NCI-H187 treated with DMSO at 0.1 percent for 48 hours (cell line): Measurements from ENCODE around the gene GTF2A1.
A peak's percentile ranks its signal among the peaks of the same experiment; 100 is the strongest.
"Not testable (repeated sequence)": the region's sequence is repeated elsewhere in the genome, so short reads cannot be mapped to it uniquely, and the experiment has no call there.

ENCODE experiments used
- DNase-seq: peaks from one replicate; lab custom pipeline; 2025; lab: John Stamatoyannopoulos, UW

GTF2A1 gene

DNA sequence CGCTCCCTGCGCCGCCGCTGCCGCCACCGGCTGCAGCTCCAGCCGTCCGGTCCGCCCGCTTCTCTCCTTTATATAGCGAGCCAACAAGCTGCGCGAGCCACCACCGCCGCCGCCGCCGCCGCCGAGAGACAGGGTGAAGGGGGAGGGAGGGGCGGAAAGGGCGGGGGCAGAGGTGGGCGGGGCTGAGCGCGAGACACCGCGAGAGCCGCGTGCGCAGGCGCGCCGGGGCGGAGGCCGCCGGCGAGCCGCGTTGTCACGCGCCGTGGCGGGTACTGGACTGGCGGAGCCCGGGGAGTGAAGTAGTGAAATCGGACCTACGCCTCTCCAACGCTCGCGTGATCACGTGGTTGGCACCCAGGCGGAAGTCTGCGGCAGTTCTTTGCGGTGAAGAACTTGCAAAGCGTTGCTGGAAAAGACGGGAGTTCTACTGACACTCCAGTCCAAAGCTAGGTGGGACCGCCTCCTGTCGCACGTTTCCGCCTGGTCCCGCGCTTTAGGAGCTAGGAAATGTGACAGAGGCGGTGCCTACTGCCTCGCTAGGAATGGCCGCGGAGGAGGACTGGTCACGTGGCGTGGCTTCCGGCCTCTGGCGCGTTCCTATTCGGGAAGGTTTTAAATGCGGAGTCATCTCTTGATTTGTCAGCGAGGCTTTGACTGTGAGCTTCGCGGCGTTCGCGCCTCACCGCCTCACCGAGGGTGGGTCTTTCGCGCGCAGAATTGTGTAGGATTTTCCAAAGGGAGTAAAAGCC lies at the start of gene GTF2A1:
GTF2A1 (minus strand) TSS at position 130 of the 749 bp plus-strand sequence. CDS start 441 bp downstream, outside the sequence.
- peak; percentile 83 for DNase-seq

DNA sequence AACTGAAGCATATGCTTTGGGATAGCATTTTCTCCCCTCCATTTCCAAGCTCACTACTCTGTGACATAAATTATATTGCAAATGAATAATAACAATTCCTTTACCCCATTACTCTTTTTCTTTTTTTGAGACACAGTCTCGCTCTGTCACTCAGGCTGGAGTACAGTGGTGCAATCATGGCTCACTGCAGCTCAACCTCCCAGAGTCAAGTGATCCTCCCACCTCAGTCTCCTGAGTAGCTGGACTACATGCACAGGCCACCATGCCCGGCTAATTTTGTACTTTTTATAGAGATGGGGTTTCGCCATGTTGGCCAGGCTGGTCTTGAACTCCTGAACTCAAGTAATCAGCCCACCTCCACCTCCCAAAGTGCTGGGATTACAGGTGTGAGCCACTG lies 49.2 kb upstream of the GTF2A1 start:
- no peak for DNase-seq

DNA sequence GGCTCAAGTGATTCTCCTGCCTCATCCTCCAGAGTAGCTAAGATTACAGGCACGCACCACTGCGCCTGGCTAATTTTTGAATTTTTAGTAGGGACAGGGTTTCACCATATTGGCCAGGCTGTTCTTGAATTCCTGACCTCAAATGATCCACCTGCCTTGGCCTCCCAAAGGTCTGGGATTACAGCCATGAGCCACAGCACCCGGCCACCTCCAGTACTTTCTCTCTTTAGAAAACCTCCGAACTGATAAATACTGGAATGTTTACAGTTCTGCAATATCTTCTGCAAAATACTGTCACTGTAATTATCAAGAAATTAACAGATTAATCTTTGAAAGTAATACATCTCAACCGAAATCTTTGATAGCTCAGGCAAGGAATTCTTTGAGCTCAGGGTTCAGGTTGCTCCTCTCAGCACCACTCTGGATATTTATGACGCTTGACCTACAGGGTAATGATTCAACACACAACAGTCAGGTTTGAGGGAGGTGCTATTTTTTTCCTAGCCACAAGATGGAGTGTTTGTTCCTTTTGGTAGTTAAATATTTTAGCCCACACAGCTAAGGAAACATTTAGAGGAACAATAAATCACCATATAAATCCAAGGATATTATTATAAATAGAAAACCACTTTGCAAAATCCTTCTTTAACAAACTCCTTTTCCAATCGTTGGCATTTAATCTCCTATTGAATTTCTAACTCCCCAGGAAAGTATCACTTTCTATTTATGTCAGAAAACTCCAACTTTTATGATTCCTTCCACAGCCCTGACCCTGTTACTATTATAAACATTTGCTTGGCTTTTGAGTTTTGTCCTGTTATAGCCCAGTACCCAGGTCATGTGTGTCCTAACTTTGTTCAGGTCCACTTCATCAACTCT lies 48.6 kb upstream of the GTF2A1 start:
- DNase-seq, result peak; percentile 85

GRCh38 chr14:81268016-81268416 lies 47.3 kb upstream of the GTF2A1 start:
- no peak for DNase-seq

DNA sequence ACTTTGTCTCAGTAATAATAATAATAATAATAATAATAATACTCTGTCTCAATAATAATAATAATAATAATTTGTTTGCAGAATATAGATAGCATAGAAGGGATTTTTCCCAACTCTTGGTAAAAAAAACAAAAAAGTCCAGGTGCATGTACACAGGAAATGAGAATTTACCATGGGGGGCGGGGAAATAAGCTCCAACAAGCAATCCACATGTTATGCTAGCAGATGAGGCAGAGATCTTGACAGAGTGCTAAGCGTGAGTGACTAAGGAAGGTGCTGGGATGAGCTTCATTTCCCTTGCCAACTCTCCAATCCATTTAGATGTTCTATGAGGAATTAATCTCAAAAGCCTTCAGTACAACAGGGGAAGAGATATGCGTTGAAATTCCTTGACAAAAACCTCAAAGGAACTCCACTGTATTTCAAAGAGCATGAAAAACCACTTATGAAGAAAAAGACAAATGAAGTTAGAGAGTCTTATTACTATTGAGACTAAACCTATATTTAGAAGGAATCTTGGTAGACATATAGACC lies 44.9 kb upstream of the GTF2A1 start:
- no peak for DNase-seq

DNA sequence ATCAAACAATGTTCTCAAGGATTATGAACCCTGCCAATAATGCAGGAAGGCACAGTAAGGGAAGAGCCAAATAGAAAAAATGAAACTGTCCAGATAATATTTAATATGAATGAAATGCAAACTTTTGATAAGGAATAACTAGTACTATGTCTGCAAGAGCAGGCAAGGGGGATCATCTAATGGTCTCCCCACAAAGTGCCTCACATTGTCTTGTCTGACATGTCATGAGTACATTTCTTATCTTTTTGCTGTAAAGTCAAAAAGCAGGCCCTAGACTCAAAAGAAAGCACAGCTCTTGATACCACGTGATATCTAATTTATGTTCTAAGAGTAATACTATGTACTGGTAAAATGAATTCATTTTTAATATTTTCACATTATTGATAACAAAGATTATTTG lies 43.9 kb upstream of the GTF2A1 start:
- no peak for DNase-seq

GRCh38 chr14:81263777-81264410 lies 43.1 kb upstream of the GTF2A1 start:
- DNase-seq, result no peak

- no peak for DNase-seq
These were observed 40.4 kb upstream of the GTF2A1 start for GRCh38 chr14:81261176-81261575.

GRCh38 chr14:81260732-81261131 lies 40.0 kb upstream of the GTF2A1 start:
- DNase-seq, result no peak

DNA sequence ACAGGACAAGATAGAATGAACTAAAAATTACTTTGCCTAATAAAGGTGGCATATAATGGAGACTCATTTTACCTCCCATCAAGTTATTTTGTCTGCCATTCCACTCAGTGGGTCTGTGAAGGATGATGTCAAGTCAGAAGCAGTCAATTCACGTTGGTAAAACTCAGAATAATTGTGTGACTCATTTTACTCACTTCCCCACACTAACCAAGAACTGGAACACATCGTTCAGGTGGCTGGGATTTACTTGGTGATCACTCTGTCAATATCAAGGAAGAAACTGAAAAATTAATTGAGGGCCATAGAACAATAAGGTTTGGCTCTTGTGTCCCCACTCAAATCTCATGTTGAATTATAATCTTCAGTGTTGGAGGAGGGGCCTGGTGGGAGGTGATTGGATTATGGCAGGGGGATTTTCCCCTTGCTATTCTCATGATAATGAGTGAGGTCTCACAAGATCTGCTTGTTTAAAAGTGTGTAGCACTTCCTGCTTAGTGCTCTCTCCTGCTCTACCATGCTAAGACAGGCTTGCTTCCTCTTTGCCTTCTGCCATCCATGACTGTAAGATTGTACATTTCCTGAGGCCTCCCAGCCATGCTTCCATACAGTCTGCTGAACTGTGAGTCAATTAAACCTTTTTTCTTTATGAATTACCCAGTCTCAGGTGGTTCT lies 35.7 kb upstream of the GTF2A1 start:
- no peak for DNase-seq

DNA sequence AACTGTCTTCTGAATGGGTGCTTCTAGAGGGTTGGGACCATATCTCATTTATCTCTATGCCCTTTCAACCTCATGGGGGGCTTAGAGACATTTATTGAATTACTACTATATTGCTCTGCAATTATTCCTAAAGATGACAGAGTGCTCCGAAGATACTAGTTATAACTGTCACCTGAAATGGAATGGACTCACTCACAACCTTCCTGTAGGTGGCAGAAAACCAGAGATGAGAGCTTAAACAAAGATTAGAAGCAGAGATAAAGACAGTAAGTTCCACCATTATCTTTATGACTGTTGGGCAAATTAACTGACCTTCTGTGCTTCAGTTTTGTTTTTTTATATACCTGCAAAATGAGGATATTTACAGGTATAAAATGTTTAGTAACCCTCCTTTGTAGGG lies 31.5 kb upstream of the GTF2A1 start:
- no peak for DNase-seq

GRCh38 chr14:81247271-81247766 lies 26.6 kb upstream of the GTF2A1 start:
- no peak for DNase-seq

DNA sequence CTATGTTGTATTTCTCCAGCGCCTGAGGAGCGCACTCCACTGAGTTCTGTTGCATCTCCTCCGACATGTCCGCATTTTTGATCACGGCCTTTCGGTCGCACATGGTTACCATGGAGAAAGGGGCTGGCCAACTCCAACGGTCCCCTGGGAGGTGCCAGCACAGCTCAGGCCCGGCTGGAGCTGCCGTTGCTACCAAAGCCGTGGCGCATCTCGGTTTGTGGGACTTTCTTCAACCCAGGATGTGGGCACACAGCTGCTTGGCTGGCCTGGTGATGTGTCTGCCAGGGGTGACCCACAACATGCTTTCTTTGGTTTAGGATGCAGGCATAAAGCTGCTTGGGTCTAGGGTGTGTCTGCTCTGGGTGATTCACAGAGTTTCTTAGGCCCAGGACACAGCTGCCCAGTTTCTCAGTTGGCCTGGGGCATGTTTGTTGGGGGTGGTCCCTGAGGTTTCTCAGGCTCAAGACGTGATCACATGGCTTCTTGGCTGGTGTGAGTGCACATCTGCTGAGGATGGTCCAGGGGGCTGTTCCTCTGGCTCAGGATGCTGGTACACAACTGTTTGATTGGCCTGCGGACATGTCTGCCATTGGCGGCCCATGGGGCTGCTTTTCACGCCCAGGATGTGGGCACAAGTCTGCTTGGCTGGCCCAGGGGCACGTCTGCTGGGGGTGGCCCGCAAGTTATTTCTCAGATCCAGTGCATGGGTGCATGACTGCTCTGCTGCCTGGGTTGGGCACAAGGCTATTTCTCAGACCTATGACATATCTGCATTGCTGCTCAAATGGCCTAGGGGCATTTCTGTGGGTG lies 25.9 kb upstream of the GTF2A1 start:
- peak; percentile 59 for DNase-seq

DNA sequence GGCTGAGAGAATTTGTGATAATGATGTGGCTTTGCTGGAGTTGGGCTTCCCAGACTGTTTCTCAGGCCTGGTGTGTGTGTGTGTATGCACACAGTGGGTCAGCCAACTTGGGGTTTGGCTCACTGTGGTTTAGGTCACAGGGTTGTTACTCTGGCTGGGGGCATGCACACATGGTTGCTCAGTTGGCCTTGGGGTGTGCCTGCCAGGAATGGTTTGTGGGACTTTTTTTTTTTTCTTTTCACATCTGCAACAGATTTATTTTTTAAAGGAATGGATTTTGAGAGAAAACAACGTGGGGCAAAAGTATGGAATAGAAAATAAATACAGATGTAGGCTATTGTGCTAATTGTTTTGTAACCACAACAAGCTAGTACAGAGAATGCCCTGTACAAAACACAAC lies 25.0 kb upstream of the GTF2A1 start:
- no peak for DNase-seq

DNA sequence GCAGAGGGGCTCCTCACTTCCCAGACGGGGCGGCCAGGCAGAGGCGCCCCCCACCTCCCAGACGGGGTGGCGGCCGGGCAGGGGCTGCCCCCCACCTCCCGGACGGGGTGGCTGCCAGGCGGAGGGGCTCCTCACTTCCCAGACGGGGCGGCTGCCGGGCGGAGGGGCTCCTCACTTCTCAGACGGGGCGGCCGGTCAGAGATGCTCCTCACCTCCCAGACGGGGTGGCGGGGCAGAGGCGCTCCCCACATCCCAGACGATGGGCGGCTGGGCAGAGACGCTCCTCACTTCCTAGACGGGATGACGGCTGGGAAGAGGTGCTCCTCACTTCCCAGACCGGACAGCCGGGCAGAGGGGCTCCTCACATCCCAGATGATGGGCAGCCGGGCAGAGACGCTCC lies 23.7 kb upstream of the GTF2A1 start:
- DNase-seq, result not testable (repeated sequence)

- no peak for DNase-seq
These were observed 22.7 kb upstream of the GTF2A1 start for GRCh38 chr14:81243499-81243898.

GRCh38 chr14:81236849-81237248 lies 16.1 kb upstream of the GTF2A1 start:
- DNase-seq, result not testable (repeated sequence)

DNA sequence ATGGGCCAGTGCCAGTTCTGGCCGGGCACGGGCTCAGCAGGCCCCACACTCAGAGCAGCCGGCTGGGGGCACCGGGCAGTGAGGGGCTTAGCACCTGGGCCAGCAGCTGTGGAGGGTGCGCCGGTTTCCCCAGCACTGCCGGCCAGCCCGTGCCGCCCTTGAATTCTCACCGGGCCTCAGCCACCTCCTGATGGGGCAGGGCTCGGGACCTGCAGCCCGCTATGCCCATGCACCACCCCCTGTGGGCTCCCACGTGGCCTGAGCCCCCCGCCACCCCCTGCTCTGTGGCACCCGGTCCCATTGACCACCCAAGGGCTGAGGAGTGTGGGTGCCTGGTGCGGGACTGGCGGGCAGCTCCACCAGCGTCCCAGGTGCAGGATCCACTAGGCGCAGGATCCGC lies 15.4 kb upstream of the GTF2A1 start:
- DNase-seq, result no peak

GRCh38 chr14:81235096-81235495 lies 14.3 kb upstream of the GTF2A1 start:
- DNase-seq, result no peak

DNA sequence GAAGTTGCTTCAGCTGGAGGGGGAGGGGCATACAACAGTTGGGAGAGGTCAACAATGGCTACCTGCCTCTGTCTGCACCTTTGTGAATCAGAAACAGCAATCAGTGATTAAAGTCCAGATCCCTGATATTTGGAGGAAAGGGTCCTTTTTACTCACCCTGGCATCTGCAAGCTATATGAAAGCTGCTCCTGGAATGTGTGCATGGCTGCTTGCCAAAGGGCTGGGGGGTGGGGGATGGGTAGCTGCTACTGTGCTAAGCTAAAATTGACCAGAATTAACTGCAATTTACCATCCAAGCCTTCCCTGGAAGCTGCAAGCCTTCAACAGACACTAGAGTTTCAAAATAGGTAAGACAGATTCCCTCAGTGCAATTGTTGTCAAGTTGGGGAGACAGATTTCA lies 13.5 kb upstream of the GTF2A1 start:
- no peak for DNase-seq

GRCh38 chr14:81233615-81234014 lies 12.9 kb upstream of the GTF2A1 start:
- no peak for DNase-seq
